Umbilical cord (tissue), 2 donors: ENCODE results near the gene PSIP1. TPM values are rescaled to one million over a fixed set of nuclear protein-coding genes. Genes with fewer than 3 reads are reported as not detected.
"Not testable (repeated sequence)": the region's sequence is repeated elsewhere in the genome, so short reads cannot be mapped to it uniquely, and the experiment has no call there.

Experiments used
- DNase-seq: peaks from one replicate; pipeline ENCODE4 v3.0.0-alpha.2; 2015; ENCODE audit warnings: low spot score
- total RNA-seq: library from RNA; depleted of rRNA; stranded (reverse); fragments of >200 nt; gene quantifications from one replicate; pipeline ENCODE4 v1.2.3, GENCODE V29; 2014; ENCODE audit warnings: low replicate concordance; ENCODE audit not compliant: insufficient read depth

PSIP1 gene
- 30.1 TPM for total RNA-seq

- DNase-seq, result peak; percentile 87
Observed at GRCh38 chr9:15510789-15511575, at the start of gene PSIP1. Gene PSIP1, minus strand, starts transcription at chr9:15510970. Its CDS starts 782 bp downstream, at chr9:15510188.

GRCh38 chr9:15553528-15553898 lies 42.7 kb upstream of the PSIP1 start:
- no peak for DNase-seq

- DNase-seq, result peak; percentile 99
Observed at GRCh38 chr9:15552636-15553527, 42.1 kb upstream of the PSIP1 start, which contains the start of gene CCDC171. Gene CCDC171, plus strand, starts transcription at chr9:15553043. Its CDS starts 11,046 bp downstream, at chr9:15564089.

GRCh38 chr9:15549611-15550010 lies 38.8 kb upstream of the PSIP1 start:
- DNase-seq, result no peak

- peak; percentile 81 for DNase-seq
Observed at GRCh38 chr9:15543047-15543813, 32.5 kb upstream of the PSIP1 start.

GRCh38 chr9:15542624-15543023 lies 31.9 kb upstream of the PSIP1 start:
- peak; percentile 46 for DNase-seq

GRCh38 chr9:15541872-15542271 lies 31.1 kb upstream of the PSIP1 start:
- DNase-seq, result peak; percentile 88

GRCh38 chr9:15531380-15531779 lies 20.6 kb upstream of the PSIP1 start:
- no peak for DNase-seq

- no peak for DNase-seq
Observed at GRCh38 chr9:15529566-15530324, 19.0 kb upstream of the PSIP1 start.

GRCh38 chr9:15527035-15527434 lies 16.3 kb upstream of the PSIP1 start:
- DNase-seq, result not testable (repeated sequence)

GRCh38 chr9:15525958-15526357 lies 15.2 kb upstream of the PSIP1 start:
- no peak for DNase-seq

- no peak for DNase-seq
Observed at GRCh38 chr9:15524845-15525455, 14.2 kb upstream of the PSIP1 start.

- no peak for DNase-seq
Observed at GRCh38 chr9:15522130-15522755, 11.5 kb upstream of the PSIP1 start.

GRCh38 chr9:15521254-15521653 lies 10.5 kb upstream of the PSIP1 start:
- no peak for DNase-seq

- DNase-seq, result no peak
Observed at GRCh38 chr9:15519831-15520230, 9.1 kb upstream of the PSIP1 start.

GRCh38 chr9:15513335-15513734 lies 2.6 kb upstream of the PSIP1 start:
- DNase-seq, result no peak

- no peak for DNase-seq
Observed at GRCh38 chr9:15512889-15513288, 2.1 kb upstream of the PSIP1 start.

GRCh38 chr9:15512204-15512603 lies 1.4 kb upstream of the PSIP1 start:
- DNase-seq, result no peak

- peak; percentile 49 for DNase-seq
Observed at GRCh38 chr9:15509931-15510788, 610 bp downstream of the PSIP1 start.
